ENCODE measurements around the gene SPARC.

The SPARC gene

DNA sequence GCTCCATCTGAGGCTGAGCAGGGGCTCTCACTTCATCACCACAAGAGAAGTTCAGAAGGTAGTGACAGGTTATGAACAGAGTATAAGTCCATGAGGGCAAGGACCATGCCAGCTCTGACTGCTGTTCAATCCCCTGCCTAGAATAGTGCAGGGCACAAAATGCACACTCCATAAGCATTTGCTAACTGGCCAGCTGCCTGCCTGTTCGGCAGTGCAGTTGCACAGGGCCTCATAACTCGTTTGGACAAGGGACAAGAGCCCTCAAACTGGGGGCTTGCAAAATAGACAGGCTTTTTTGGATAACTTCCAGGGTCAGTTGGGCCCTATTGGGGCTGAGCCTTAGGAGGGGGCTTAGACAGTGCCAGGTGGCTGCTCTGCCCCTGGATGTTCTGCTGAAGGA is 21.1 kb downstream of the SPARC start:
- Mint-ChIP-seq H3K4me1 (peaks cover 24% of the 10 kb centered on the region), H3K36me3 (no peaks in the 10 kb centered on the region), H3K27ac (no peak overlapping the region), H3K4me3 (no peak overlapping the region), H3K27me3 (no peaks in the 10 kb centered on the region), H3K9me3 (no peaks in the 10 kb centered on the region)
- DNase-seq (ENCODE audit: low spot score in 2 of 2) (no peak), ATAC-seq (ENCODE audit: low read depth) (no peak)

DNA sequence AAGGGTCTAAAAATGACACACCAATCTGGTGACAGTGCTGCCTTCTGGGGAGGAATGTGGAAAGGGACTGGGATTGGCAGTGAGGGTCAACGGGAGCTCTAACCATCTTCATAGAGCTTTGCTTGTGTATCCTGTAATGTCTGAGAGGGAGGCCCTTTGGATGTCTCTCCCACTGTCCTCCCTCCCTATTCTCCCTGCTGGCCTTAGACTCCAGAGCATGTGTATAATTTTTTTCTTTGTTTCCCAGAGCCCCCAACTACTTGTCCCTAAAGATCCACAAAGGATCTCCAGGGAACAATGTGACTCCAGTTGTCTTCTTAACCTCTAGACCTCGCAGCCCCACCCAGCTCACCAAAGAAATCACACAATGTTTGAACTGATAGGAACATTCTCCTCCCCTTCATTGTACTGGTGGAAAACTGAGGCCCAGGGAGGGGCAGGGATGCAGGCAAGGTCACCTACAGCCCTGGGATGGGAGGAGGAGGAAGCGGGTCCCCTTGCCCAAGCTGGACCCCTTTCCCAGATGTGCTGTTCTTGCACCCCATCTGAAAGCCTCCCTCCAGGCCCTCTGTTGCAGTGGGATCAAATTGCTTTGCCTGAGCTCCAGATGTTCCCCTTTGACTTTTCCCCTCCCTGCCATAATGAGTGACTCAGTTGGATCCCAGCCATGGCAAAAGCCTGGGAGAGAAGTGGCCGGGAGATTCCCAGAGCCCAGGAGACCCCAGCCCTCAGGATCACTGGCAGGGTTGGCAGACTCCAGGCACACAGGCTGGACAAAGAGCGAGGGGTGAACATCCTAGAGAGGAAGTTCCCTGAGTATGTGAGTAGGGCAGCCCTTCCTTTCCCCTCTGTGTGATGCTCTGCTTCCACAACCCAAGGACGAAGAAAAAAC is 21.8 kb downstream of the SPARC start:
- Mint-ChIP-seq H3K36me3 (no peaks in the 10 kb centered on the region), H3K27me3 (no peaks in the 10 kb centered on the region), H3K27ac (no peak overlapping the region), H3K4me1 (peaks cover 24% of the 10 kb centered on the region), H3K4me3 (no peak overlapping the region), H3K9me3 (no peaks in the 10 kb centered on the region)
- ATAC-seq (ENCODE audit: low read depth) (no peak), DNase-seq (ENCODE audit: low spot score in 2 of 2) (no peak)

DNA sequence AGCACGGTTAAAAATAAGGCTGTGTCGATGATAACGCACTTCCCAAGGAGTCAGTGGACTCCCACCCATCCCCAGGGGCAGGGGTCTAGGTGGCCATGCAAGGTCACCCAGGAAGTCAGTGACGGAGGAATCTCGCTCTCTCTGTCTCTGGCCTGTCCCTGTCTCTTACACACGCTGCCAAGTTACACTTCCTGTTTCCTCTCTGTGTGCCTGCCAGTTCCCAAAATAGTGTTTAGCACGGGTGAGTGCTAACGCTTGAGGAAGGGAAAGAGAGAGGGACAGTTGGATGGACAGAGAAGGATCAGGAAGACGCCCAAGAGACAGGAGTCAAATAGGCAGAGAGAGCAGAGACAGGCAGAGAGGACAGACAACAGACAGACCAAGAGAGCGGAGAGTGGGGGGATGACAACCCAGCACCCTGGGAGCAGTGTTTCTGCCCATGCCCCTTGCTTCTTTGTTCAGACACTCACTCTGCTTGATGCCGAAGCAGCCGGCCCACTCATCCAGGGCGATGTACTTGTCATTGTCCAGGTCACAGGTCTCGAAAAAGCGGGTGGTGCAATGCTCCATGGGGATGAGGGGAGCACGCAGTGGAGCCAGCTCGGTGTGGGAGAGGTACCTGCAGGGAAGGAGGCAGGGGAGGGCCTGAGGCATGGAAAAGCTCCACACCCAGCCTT is 23.0 kb downstream of the SPARC start:
- H3K27ac Mint-ChIP-seq, result peak overlapping the region; percentile 33
- H3K27me3 Mint-ChIP-seq, result no peaks in the 10 kb centered on the region
- DNase-seq (ENCODE audit: low spot score in 2 of 2) (no peak), ATAC-seq (ENCODE audit: low read depth) (peak; percentile 41)
- no peaks in the 10 kb centered on the region for H3K36me3 Mint-ChIP-seq
- H3K4me1 Mint-ChIP-seq, result peaks cover 24% of the 10 kb centered on the region
- H3K9me3 Mint-ChIP-seq, result no peaks in the 10 kb centered on the region
- no peak overlapping the region for H3K4me3 Mint-ChIP-seq

DNA sequence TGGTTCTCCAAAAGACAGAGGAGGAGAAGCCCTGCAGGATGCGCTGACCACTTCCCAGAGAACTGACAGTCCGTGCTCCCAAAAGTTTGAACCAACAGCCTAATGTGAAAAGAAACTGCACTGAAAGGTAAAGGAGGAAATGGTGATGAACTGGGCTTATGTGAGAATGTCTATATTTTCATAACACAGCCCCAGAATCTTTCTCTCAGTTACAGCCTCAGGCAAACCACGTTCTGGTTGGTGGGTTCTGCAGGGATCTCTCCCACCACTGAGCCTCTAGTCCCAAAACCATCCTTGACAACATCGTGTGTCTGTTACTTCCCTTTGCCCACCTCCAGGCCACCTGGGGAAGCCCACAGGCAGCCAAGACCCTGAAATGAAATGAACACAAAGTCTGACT is 23.9 kb downstream of the SPARC start:
- no peaks in the 10 kb centered on the region for H3K36me3 Mint-ChIP-seq
- DNase-seq (ENCODE audit: low spot score in 2 of 2), result no peak
- H3K4me1 Mint-ChIP-seq, result peaks cover 24% of the 10 kb centered on the region
- no peaks in the 10 kb centered on the region for H3K27me3 Mint-ChIP-seq
- no peak for ATAC-seq (ENCODE audit: low read depth)
- no peaks in the 10 kb centered on the region for H3K9me3 Mint-ChIP-seq
- peak overlapping the region; percentile 25 for H3K4me3 Mint-ChIP-seq
- H3K27ac Mint-ChIP-seq, result no peak overlapping the region

DNA sequence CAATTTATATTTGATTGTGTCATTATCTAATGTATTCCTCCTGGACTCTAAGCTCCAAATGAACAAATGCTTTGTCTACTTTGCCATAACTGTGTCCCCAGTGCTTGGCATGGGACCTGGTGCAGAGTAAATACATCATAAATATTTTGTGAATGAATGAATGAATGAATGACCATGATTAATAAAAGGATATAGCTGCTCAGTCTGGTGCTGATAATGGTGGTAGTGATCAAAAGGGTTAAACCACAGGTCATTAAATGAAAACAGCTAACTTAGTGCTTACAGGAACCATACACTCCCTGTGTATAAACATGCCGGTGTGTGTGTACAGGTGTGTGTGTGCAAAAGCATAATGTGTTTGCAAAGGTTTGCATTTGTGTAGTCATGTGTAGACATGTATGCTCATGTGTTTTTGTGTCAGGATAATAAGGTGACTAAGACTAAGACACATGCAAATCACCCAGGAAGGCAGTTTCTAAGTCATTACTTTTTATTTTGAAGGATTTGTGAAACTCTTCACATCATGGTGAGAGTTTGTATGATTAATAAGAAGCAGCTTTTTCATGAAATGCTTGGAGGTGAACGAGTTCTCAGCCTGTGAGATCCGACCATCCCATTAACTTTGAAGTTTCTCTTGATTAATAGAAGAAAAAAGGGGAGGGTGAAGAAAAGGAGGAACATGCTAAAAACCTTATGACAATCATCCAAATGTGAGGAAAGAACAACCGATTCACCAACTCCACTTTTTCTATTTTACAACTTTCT is 24.6 kb downstream of the SPARC start:
- Mint-ChIP-seq H3K36me3 (no peaks in the 10 kb centered on the region), H3K27me3 (no peaks in the 10 kb centered on the region), H3K4me1 (peaks cover 24% of the 10 kb centered on the region), H3K9me3 (no peaks in the 10 kb centered on the region), H3K4me3 (no peak overlapping the region), H3K27ac (no peak overlapping the region)
- no peak for ATAC-seq (ENCODE audit: low read depth)
- no peak for DNase-seq (ENCODE audit: low spot score in 2 of 2)

DNA sequence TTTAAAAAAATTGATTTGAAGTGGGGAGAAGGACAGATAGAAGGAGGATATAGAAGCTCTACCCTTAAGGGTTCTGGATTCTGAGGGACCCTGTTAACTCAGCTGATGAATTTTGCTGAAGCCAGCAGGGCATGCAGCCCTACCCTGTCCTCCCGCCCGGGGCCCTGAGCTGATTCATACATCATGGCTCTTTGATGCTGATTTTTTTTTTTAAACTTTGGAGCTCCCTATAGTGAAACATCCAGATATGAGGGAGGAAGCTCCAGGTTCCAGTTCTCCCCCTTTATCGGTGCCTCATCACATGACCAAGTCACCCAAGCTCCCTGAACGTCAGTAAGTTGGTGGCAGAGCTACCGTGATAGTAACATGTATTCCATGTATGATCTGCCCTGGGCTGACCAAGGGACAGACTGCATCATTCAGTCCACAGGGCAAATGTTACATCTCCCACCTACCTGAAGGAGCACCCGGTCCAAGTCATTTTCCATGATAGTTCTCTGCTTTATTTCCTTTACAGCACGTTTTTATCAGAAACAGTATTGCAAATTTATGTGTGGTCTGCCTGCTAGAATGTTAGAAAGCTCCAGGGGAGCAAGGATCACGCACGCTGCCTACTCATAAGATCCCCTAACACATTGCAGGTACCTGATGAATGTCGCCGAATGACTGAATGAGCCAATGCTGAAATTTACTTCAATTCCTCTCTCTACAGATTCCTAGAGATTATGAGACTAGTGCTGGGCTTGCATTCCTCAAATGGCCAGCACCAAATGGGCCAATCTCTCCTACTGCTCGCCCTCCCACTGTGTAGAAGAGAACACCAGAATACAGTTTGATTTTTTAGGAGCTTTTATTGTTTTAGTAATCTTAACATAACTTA is 25.9 kb downstream of the SPARC start:
- H3K36me3 Mint-ChIP-seq, result no peaks in the 10 kb centered on the region
- DNase-seq (ENCODE audit: low spot score in 2 of 2) (no peak), ATAC-seq (ENCODE audit: low read depth) (no peak)
- H3K4me1 Mint-ChIP-seq, result peaks cover 24% of the 10 kb centered on the region
- H3K4me3 Mint-ChIP-seq, result no peak overlapping the region
- H3K27me3 Mint-ChIP-seq, result no peaks in the 10 kb centered on the region
- no peaks in the 10 kb centered on the region for H3K9me3 Mint-ChIP-seq
- no peak overlapping the region for H3K27ac Mint-ChIP-seq

DNA sequence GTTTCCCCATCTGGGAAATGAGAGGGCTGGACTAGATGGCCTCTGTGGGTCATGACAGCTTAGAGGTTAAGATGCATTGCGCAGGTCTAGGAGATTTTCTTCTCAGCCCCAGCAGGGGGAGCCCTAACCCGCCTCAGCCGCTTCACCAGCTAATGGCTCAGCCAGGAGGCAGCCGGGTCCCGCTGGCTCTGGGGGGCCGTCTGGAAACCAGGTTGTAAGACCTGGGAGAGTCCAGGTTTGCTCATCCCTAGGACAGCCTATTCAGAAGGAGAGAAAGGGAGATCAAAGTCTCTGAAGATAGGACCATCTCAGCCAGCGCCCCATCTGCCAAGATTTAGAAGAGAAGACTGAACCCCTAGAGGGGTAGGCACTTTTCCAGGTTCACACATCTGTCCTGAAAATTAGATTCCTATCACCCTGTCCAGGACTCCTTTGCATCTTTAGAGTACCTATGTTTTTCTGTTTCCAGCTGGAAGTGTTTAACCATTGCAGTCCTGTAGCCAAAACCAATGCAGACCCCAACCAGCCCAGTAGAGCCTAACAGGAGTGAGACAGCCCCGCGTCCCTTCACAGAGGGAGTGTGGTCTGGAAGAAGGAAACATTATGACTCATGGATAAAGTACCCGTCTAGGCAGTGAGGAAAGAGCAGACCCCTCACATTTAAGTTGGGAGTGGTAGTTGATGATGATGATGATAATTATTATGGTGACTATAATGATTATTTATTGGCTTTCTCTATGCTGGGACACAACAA is 27.5 kb downstream of the SPARC start:
- DNase-seq (ENCODE audit: low spot score in 2 of 2), result peak; percentile 83 to 85
- Mint-ChIP-seq H3K27ac (no peak overlapping the region), H3K4me1 (peaks cover 24% of the 10 kb centered on the region), H3K27me3 (no peaks in the 10 kb centered on the region), H3K4me3 (no peak overlapping the region), H3K9me3 (no peaks in the 10 kb centered on the region), H3K36me3 (no peaks in the 10 kb centered on the region)
- peak; percentile 92 for ATAC-seq (ENCODE audit: low read depth)

DNA sequence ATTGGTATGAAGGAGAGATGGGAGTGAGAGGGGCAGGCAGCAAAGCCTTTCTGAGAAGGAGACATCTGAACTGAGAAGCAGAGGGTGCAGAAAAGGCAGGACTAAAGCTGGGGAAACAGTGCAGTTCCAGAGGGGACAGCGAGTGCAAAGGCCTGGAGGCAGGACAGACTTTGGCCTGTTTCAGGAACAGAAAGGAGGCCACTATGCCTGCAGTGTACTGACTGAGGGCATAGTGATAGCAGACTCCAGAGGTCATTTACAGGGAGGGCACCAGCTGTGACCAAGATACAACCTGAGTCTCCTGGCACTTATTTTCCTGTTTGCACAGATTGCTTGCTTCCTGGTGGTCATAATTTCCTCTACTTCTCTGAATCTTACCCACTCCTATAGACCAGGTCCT is 29.6 kb downstream of the SPARC start:
- DNase-seq (ENCODE audit: low spot score in 2 of 2) (no peak), ATAC-seq (ENCODE audit: low read depth) (no peak)
- Mint-ChIP-seq H3K36me3 (no peaks in the 10 kb centered on the region), H3K4me1 (peaks cover 4% of the 10 kb centered on the region), H3K27me3 (no peaks in the 10 kb centered on the region), H3K4me3 (no peak overlapping the region), H3K9me3 (no peaks in the 10 kb centered on the region), H3K27ac (no peak overlapping the region)

DNA sequence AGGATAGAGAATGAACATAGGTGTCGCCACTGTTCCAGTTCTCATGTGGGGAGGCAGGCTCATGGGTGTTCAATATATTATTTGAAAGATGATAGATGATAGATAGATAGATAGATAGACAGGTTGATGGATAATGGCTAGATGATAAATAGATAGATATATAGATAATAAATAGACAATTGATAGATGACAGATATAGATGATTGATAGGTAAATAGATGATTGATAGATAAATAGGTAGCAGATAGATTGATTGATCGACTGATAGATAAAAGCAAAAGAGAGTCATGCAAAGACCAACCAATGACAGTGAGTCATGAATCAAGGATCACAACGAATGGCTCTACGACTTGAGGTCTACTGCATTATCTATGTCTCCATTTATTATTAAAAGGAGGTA is 30.4 kb downstream of the SPARC start:
- Mint-ChIP-seq H3K4me1 (peaks cover 2% of the 10 kb centered on the region), H3K36me3 (no peaks in the 10 kb centered on the region), H3K27ac (no peak overlapping the region), H3K9me3 (no peaks in the 10 kb centered on the region), H3K27me3 (no peaks in the 10 kb centered on the region), H3K4me3 (no peak overlapping the region)
- ATAC-seq (ENCODE audit: low read depth), result no peak
- no peak for DNase-seq (ENCODE audit: low spot score in 2 of 2)

DNA sequence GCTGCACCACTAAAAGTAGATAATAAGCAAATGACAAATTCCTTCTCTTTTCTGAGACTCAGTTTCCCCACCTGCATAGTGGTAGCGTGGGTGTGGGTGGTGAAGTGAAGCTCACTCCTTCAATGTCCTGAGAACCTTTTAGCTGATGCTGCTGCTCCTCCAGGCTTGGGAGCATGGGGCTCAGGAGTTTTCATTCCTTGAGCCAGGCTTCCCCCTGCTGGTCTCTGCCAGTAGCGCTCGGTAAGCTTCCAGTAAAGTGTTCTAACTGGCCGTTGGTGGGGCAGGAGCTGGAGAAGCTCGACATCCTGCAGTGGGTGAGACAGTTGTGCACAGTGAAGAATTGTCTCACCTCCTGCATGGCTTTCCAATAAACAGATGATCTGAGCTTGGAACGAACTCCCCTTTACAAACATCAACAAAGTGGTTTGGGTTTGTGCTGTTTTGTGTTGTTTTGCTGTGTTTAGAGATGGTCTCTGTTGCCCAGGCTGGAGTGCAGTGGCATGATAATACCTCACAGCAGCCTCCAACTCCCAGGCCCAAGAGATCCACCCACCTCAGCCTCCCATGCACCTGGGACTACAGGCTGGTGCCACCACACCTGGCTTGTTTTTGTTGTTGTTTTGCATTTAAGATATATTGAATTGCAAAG is 34.6 kb downstream of the SPARC start:
- H3K27ac Mint-ChIP-seq, result no peak overlapping the region
- DNase-seq (ENCODE audit: low spot score in 2 of 2) (peak; percentile 56 to 66), ATAC-seq (ENCODE audit: low read depth) (peak; percentile 96)
- no peak overlapping the region for H3K4me3 Mint-ChIP-seq
- H3K4me1 Mint-ChIP-seq, result peaks cover 2% of the 10 kb centered on the region
- no peaks in the 10 kb centered on the region for H3K27me3 Mint-ChIP-seq
- H3K9me3 Mint-ChIP-seq, result no peaks in the 10 kb centered on the region
- no peaks in the 10 kb centered on the region for H3K36me3 Mint-ChIP-seq

DNA sequence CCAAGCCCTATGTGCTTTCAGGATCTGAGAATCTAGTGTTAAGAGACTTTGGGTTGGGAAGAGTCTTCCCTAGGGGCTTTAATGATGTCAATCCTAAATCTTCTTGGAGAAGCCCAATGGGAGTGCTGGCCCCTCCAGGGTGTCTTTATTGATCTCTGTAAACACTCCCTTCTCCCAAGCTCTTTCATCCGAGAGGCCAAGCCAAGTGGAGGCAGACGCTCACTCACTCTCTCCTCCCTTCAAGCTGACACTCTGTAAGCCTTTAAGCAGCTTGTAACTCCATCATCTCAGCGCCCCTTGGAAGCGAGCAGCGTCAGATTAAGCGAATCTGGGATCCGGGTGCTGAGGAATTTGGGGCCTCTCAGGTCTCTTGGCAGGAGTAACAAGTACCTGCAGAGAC is 37.7 kb downstream of the SPARC start:
- ATAC-seq (ENCODE audit: low read depth) (no peak), DNase-seq (ENCODE audit: low spot score in 2 of 2) (no peak)
- Mint-ChIP-seq H3K9me3 (no peaks in the 10 kb centered on the region), H3K36me3 (no peaks in the 10 kb centered on the region), H3K4me1 (peaks cover 2% of the 10 kb centered on the region), H3K4me3 (no peak overlapping the region), H3K27me3 (peaks cover 4% of the 10 kb centered on the region), H3K27ac (no peak overlapping the region)

DNA sequence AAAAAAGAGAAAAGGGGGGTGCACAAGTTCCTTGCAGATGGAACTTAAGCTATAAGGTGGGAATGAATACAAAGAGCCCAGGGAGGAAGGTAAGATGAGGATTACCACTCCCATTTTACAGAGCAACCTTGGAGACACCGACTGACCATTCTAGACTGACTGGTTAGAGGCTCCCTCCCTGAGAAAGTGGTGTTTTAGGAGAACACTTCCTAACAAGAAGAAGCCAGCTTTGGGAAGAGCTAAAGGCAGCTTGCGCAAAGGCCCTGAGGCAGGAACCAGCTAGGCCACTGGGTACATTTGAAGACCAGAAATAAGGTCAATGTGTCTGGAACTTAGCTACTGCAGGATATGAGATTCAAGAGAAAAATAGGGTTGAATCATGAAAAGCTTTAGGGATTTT is 38.6 kb downstream of the SPARC start:
- no peaks in the 10 kb centered on the region for H3K9me3 Mint-ChIP-seq
- H3K27ac Mint-ChIP-seq, result no peak overlapping the region
- H3K27me3 Mint-ChIP-seq, result peaks cover 6% of the 10 kb centered on the region
- ATAC-seq (ENCODE audit: low read depth), result no peak
- no peaks in the 10 kb centered on the region for H3K36me3 Mint-ChIP-seq
- H3K4me3 Mint-ChIP-seq, result no peak overlapping the region
- no peak for DNase-seq (ENCODE audit: low spot score in 2 of 2)
- H3K4me1 Mint-ChIP-seq, result peaks cover 2% of the 10 kb centered on the region

Measured in memory B cell (primary cell).